ENCODE results near the gene RAMACL.
A peak's percentile ranks its signal among the peaks of the same experiment; 100 is the strongest.
"Not testable (repeated sequence)": the region's sequence is repeated elsewhere in the genome, so short reads cannot be mapped to it uniquely, and the experiment has no call there.

Gene RAMACL

GRCh38 chr6:166588691-166589336, 2.3 kb upstream of the RAMACL start:
- peak; percentile 3 for DNase-seq (ENCODE audit: extremely low read depth, low read depth)
- TF ChIP-seq CTCF (IDR thresholded peaks at IDR 0.05; ENCODE audit: low read depth, low read length) = no peak

DNA sequence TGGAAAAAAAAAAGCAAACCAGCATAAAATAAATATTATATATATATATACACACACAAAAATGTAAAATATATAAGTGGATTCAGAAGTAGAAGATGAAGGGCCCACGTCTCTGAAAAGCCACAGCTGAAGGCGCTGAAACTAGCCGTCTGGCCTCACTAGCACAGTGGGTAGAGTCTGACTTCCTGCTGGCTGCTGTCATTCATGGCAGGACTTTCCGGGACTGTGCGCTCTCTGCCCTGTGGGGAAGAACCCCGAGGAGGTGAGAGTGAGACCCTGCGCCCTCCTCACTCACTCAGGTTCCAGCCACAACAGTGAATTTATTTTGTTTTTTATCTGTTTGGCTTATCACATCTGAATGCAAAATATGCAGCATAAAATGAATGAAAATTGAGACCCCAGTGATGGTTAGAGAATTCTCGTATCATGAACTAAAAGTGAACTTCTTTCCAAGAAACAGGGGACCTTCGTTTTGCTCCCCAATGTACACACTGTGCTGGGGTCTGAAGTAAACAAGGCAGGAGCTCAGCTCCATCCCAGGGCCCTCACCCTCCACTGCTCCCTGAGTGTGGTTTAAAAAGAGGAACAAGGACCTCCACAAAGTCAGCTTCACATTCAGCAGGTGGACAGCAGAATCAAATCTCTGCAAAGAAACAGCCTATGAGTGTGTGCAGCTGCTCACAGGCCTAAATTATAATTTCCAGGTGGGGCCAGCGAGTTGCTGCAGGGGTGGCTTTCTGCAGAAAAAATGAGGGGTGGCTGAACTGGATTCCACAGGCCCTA, 1.3 kb upstream of the RAMACL start:
- TF ChIP-seq CTCF (IDR thresholded peaks at IDR 0.05; ENCODE audit: low read depth, low read length) = no peak
- DNase-seq (ENCODE audit: extremely low read depth, low read depth) = no peak

- no peak for DNase-seq (ENCODE audit: extremely low read depth, low read depth)
- TF ChIP-seq CTCF (IDR thresholded peaks at IDR 0.05; ENCODE audit: low read depth, low read length) = no peak
These were observed 1.5 kb downstream of the RAMACL start for GRCh38 chr6:166584853-166585429.

DNA sequence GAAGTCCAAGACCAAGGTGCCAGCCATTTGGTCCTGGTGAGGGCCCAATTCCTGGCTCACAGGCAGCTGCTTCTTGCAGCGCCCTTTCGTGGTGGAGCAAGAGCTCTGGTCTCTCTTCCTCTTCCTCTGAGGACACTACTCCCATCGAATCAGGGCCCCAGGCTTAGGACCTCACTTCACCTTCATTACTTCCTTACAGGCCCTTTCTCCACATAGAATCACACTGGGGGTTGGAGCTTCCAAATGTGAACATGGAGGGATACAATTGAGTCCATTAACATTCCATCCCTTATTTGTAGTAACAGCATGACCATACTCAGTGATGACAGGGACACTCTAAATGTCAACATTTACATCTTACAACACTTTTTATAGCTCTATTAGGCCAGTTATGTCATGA, 2.3 kb downstream of the RAMACL start:
- DNase-seq (ENCODE audit: extremely low read depth, low read depth) = no peak
- no peak for TF ChIP-seq CTCF (IDR thresholded peaks at IDR 0.05; ENCODE audit: low read depth, low read length)

DNA sequence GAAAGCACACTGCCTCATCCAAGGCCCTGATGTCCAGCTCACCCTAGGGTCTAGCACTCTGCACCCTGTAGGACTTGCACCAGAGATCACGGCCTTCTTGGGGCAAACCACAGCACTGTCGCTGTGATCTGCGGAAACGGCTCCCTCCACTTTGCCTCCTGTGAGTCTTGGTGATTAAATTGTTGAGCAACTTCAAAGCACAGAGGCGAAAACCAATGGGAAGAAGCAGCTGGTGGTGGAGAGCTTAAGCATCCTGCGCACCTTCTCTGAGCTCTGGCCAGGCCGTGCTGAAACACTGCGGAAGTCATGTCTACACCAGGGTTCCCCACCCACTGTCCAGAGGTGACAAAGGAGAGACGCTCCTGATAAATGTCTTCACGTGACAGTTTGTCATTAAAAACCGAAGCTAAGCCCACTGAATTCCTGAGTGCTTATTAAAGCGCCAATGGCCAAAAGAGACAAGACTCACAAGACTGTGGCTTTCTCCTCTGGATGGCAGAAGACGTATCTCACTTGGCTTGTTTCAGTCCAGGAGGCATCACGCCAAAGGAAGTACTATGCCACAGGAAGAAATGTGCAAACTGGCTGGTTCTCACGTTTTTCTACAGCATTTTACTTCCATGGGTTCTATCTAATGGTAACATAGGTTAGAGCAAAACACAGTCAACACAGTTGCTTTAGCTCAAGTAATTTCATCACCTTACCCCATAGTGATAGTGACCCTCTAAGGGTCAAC, 3.1 kb downstream of the RAMACL start:
- no peak for DNase-seq (ENCODE audit: extremely low read depth, low read depth)
- TF ChIP-seq CTCF (IDR thresholded peaks at IDR 0.05; ENCODE audit: low read depth, low read length) = no peak

DNA sequence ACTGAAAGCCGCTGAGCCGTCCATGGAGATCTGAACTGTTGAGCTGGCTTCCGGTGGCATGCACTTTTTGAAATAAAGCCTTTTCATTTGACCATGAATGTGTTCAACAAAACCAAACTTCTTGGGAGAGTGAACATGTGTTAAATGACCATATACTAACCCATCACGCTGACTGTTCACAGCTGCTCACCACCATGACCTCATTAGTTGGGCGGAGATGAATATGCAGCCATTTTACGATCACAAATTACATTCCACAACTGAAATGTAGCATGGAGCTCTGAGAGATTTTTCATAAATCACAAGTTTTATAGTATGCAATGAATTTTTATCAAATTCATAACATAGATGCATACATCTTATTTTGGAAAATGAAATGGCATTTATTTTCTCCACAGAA, 4.2 kb downstream of the RAMACL start:
- TF ChIP-seq CTCF (IDR thresholded peaks at IDR 0.05; ENCODE audit: low read depth, low read length) = no peak
- peak; percentile 2 for DNase-seq (ENCODE audit: extremely low read depth, low read depth)

GRCh38 chr6:166581801-166582200, 4.7 kb downstream of the RAMACL start:
- DNase-seq (ENCODE audit: extremely low read depth, low read depth) = not testable (repeated sequence)

Measured in AG09319 (cell line).